Memory B cell (primary cell): ENCODE measurements around the gene SFXN1.
"Not testable (repeated sequence)": the region's sequence is repeated elsewhere in the genome, so short reads cannot be mapped to it uniquely, and the experiment has no call there.

Source experiments
- ATAC-seq: fragments of 150-1000 bp; cut with Tn5 transposase; 2 replicates; pipeline ENCODE4 v1.10.0; 2021; ENCODE audit warnings: low read depth, mild to moderate bottlenecking, moderate library complexity
- DNase-seq, 2 donors: peaks; one replicate each; pipeline ENCODE4 v3.0.0; 2022; ENCODE audit warnings: low spot score in 2 of 2
- H3K27ac Mint-ChIP-seq: one replicate; pipeline ENCODE4 v1.8.0; 2022; ENCODE audit warnings: mild to moderate bottlenecking, moderate library complexity, mixed read lengths
- H3K27me3 Mint-ChIP-seq: one replicate; pipeline ENCODE4 v1.8.0; 2022; ENCODE audit warnings: mixed read lengths
- H3K36me3 Mint-ChIP-seq: one replicate; pipeline ENCODE4 v1.8.0; 2022; ENCODE audit warnings: mild to moderate bottlenecking, mixed read lengths
- H3K4me1 Mint-ChIP-seq: one replicate; pipeline ENCODE4 v1.8.0; 2022; ENCODE audit warnings: mixed read lengths
- H3K4me3 Mint-ChIP-seq: one replicate; pipeline ENCODE4 v1.8.0; 2022; ENCODE audit warnings: mild to moderate bottlenecking, moderate library complexity, mixed read lengths
- H3K9me3 Mint-ChIP-seq: one replicate; pipeline ENCODE4 v1.8.0; 2022; ENCODE audit warnings: mixed read lengths

The SFXN1 gene

GRCh38 chr5:175493726-175494125, 15.4 kb downstream of the SFXN1 start:
- H3K4me3 Mint-ChIP-seq, result no peak overlapping the region

GRCh38 chr5:175494264-175495183, 16.2 kb downstream of the SFXN1 start:
- H3K27me3 Mint-ChIP-seq, result no peaks in the 10 kb centered on the region
- peaks cover 25% of the 10 kb centered on the region for H3K36me3 Mint-ChIP-seq
- DNase-seq (no peak), ATAC-seq (no peak)
- H3K4me1 Mint-ChIP-seq, result peaks cover 7% of the 10 kb centered on the region
- H3K27ac Mint-ChIP-seq, result no peak overlapping the region
- H3K4me3 Mint-ChIP-seq, result no peak overlapping the region
- H3K9me3 Mint-ChIP-seq, result no peaks in the 10 kb centered on the region

More at GRCh38 chr5:175493726-175494125, 15.4 kb downstream of the SFXN1 start:
- Mint-ChIP-seq H3K27me3 (no peaks in the 10 kb centered on the region), H3K36me3 (peaks cover 22% of the 10 kb centered on the region), H3K9me3 (no peaks in the 10 kb centered on the region), H3K4me1 (peaks cover 7% of the 10 kb centered on the region), H3K27ac (no peak overlapping the region)
- DNase-seq (no peak), ATAC-seq (no peak)

- Mint-ChIP-seq H3K27ac (no peak overlapping the region), H3K4me1 (no peaks in the 10 kb centered on the region), H3K36me3 (peaks cover 31% of the 10 kb centered on the region), H3K27me3 (no peaks in the 10 kb centered on the region), H3K4me3 (no peak overlapping the region), H3K9me3 (no peaks in the 10 kb centered on the region)
- ATAC-seq (no peak), DNase-seq (no peak)
Observed at GRCh38 chr5:175501759-175502158, 23.4 kb downstream of the SFXN1 start.

- H3K4me1 Mint-ChIP-seq, H3K27me3 Mint-ChIP-seq, H3K4me3 Mint-ChIP-seq, H3K9me3 Mint-ChIP-seq, DNase-seq: not testable (repeated sequence)
- ATAC-seq, result peak; percentile 47
- peak overlapping the region; percentile 35 for H3K27ac Mint-ChIP-seq
- H3K36me3 Mint-ChIP-seq, result peaks cover 23% of the 10 kb centered on the region
Observed at GRCh38 chr5:175507671-175508070, 29.3 kb downstream of the SFXN1 start.

- H3K4me1 Mint-ChIP-seq, result peaks cover 5% of the 10 kb centered on the region
- H3K36me3 Mint-ChIP-seq, result peaks cover 27% of the 10 kb centered on the region
- no peak overlapping the region for H3K4me3 Mint-ChIP-seq
- H3K9me3 Mint-ChIP-seq, result no peaks in the 10 kb centered on the region
- no peak overlapping the region for H3K27ac Mint-ChIP-seq
- DNase-seq (no peak), ATAC-seq (no peak)
- no peaks in the 10 kb centered on the region for H3K27me3 Mint-ChIP-seq
Observed at GRCh38 chr5:175508896-175509295, 30.5 kb downstream of the SFXN1 start.

GRCh38 chr5:175513297-175513696, 34.9 kb downstream of the SFXN1 start:
- H3K27me3 Mint-ChIP-seq, result no peaks in the 10 kb centered on the region
- no peaks in the 10 kb centered on the region for H3K4me1 Mint-ChIP-seq
- ATAC-seq (no peak), DNase-seq (no peak)
- peaks cover 57% of the 10 kb centered on the region for H3K36me3 Mint-ChIP-seq
- peak overlapping the region; percentile 11 for H3K27ac Mint-ChIP-seq
- H3K9me3 Mint-ChIP-seq, result peaks cover 3% of the 10 kb centered on the region
- H3K4me3 Mint-ChIP-seq, result no peak overlapping the region

GRCh38 chr5:175513726-175514125, 35.4 kb downstream of the SFXN1 start:
- Mint-ChIP-seq H3K27me3 (no peaks in the 10 kb centered on the region), H3K36me3 (peaks cover 61% of the 10 kb centered on the region)
- ATAC-seq, result no peak

GRCh38 chr5:175516933-175517823, 38.8 kb downstream of the SFXN1 start:
- Mint-ChIP-seq H3K27me3 (no peaks in the 10 kb centered on the region), H3K4me3 (no peak overlapping the region), H3K27ac (no peak overlapping the region), H3K36me3 (peaks cover 59% of the 10 kb centered on the region), H3K4me1 (no peaks in the 10 kb centered on the region), H3K9me3 (peaks cover 6% of the 10 kb centered on the region)
- DNase-seq (no peak), ATAC-seq (no peak)

More at GRCh38 chr5:175513726-175514125, 35.4 kb downstream of the SFXN1 start:
- peak overlapping the region; percentile 11 for H3K27ac Mint-ChIP-seq
- H3K4me1 Mint-ChIP-seq, result no peaks in the 10 kb centered on the region
- H3K4me3 Mint-ChIP-seq, result no peak overlapping the region
- DNase-seq, result no peak
- H3K9me3 Mint-ChIP-seq, result peaks cover 6% of the 10 kb centered on the region

- Mint-ChIP-seq H3K27me3 (no peaks in the 10 kb centered on the region), H3K9me3 (peaks cover 6% of the 10 kb centered on the region), H3K27ac (no peak overlapping the region), H3K36me3 (peaks cover 62% of the 10 kb centered on the region), H3K4me3 (no peak overlapping the region), H3K4me1 (no peaks in the 10 kb centered on the region)
- DNase-seq, result no peak
- ATAC-seq, result no peak
Observed at GRCh38 chr5:175517824-175518450, 39.6 kb downstream of the SFXN1 start.

GRCh38 chr5:175519006-175519405, 40.6 kb downstream of the SFXN1 start:
- H3K4me3 Mint-ChIP-seq, result no peak overlapping the region
- peaks cover 56% of the 10 kb centered on the region for H3K36me3 Mint-ChIP-seq
- no peaks in the 10 kb centered on the region for H3K4me1 Mint-ChIP-seq
- H3K9me3 Mint-ChIP-seq, result peaks cover 6% of the 10 kb centered on the region
- ATAC-seq (no peak), DNase-seq (no peak)
- H3K27ac Mint-ChIP-seq, result no peak overlapping the region
- H3K27me3 Mint-ChIP-seq, result no peaks in the 10 kb centered on the region

- peaks cover 54% of the 10 kb centered on the region for H3K36me3 Mint-ChIP-seq
- no peak for ATAC-seq
- H3K4me3 Mint-ChIP-seq, result no peak overlapping the region
- H3K9me3 Mint-ChIP-seq, result peaks cover 6% of the 10 kb centered on the region
- H3K4me1 Mint-ChIP-seq, result no peaks in the 10 kb centered on the region
- DNase-seq, result no peak
- no peaks in the 10 kb centered on the region for H3K27me3 Mint-ChIP-seq
- H3K27ac Mint-ChIP-seq, result no peak overlapping the region
Observed at GRCh38 chr5:175520321-175520720, 42.0 kb downstream of the SFXN1 start.

- no peak overlapping the region for H3K27ac Mint-ChIP-seq
- DNase-seq, result no peak
Observed at GRCh38 chr5:175520873-175521272, 42.5 kb downstream of the SFXN1 start.

GRCh38 chr5:175521313-175521833, 43.0 kb downstream of the SFXN1 start:
- Mint-ChIP-seq H3K27ac (no peak overlapping the region), H3K36me3 (peaks cover 50% of the 10 kb centered on the region), H3K4me1 (no peaks in the 10 kb centered on the region), H3K27me3 (no peaks in the 10 kb centered on the region), H3K4me3 (no peak overlapping the region), H3K9me3 (peaks cover 6% of the 10 kb centered on the region)
- DNase-seq, result no peak
- ATAC-seq, result no peak

More at GRCh38 chr5:175520873-175521272, 42.5 kb downstream of the SFXN1 start:
- no peaks in the 10 kb centered on the region for H3K4me1 Mint-ChIP-seq
- H3K9me3 Mint-ChIP-seq, result peaks cover 6% of the 10 kb centered on the region
- ATAC-seq, result no peak
- H3K36me3 Mint-ChIP-seq, result peaks cover 50% of the 10 kb centered on the region
- H3K4me3 Mint-ChIP-seq, result no peak overlapping the region
- H3K27me3 Mint-ChIP-seq, result no peaks in the 10 kb centered on the region
